GM19025 (cell line): ENCODE measurements around the gene RESF1.
"Not testable (repeated sequence)": the region's sequence is repeated elsewhere in the genome, so short reads cannot be mapped to it uniquely, and the experiment has no call there.

Experiments
- ATAC-seq: cut with Tn5 transposase; IDR thresholded peaks from one replicate; pipeline ENCODE4 v1.9.1; 2021; ENCODE audit warnings: mild to moderate bottlenecking, low read depth, moderate library complexity; ENCODE audit not compliant: unreplicated experiment

The RESF1 gene

GRCh38 chr12:31959161-31959700 is at the start of gene RESF1:
Gene RESF1, plus strand, starts transcription at chr12:31959415. Its CDS starts 21,541 bp downstream, at chr12:31980956.
- ATAC-seq, result peak; percentile 94

GRCh38 chr12:31914927-31915326 is 44.3 kb upstream of the RESF1 start:
- ATAC-seq, result no peak

- ATAC-seq, result no peak
Observed at GRCh38 chr12:31915446-31915845, 43.8 kb upstream of the RESF1 start.

DNA sequence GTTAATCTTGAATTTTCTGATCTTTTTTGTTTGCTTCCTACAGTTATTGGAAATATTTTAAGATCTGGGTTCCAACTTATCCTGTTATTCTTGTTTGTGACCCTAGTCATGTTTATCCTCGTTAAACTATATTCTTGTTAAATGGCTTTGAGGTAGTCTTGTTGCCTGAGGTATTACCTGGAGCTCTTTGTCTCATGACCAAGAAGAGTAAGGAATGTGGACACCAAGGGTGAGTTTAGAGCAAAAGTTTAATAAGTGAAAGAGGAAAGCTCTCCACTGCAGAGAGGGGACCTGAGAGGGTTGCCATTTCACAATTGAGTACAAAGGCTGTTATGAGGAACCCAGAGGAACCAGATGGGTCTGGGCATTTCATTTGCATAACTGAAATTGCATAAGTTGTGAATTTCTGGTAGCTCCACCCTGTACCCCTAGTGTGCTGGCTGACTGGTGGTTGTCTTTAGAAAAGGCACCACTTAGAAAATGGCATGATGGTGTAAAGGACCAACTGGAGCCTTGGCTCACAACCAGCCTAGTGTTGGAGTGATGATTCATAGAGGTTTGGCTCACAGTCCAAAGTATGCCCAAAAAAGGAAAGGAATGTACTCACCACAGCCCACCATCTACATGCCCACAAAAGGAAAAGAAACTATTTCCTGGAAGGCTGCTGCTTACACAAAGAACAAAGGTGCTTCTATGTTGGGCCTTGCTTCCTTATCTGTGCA is 36.7 kb upstream of the RESF1 start:
- ATAC-seq, result no peak

- ATAC-seq, result no peak
Observed at GRCh38 chr12:31923063-31923412, 36.2 kb upstream of the RESF1 start.

GRCh38 chr12:31928246-31929026 is 30.8 kb upstream of the RESF1 start:
- no peak for ATAC-seq

DNA sequence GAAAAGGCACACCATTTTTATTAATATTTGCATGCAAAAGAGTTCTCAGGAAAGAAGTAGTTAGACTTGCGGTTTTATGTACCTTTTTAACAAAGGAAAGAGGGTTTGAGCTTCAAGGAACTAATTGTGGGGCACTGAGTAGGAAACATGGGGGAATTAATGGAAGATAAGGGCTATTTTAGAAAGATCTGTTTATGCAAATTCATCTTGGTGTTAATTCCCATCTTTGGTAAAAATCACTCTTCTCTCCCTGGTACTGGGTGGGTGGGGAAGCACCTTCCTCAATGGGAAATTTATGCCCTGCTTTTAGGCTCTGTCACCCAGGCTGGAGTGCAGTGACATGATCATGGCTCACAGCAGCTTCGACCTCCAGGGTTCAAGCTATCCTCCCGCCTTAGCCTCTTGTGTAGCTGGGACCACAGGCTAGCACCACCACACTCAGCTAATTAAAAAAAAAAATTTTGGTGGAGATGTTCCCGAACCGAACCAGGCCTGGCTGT is 30.1 kb upstream of the RESF1 start:
- ATAC-seq, result no peak

DNA sequence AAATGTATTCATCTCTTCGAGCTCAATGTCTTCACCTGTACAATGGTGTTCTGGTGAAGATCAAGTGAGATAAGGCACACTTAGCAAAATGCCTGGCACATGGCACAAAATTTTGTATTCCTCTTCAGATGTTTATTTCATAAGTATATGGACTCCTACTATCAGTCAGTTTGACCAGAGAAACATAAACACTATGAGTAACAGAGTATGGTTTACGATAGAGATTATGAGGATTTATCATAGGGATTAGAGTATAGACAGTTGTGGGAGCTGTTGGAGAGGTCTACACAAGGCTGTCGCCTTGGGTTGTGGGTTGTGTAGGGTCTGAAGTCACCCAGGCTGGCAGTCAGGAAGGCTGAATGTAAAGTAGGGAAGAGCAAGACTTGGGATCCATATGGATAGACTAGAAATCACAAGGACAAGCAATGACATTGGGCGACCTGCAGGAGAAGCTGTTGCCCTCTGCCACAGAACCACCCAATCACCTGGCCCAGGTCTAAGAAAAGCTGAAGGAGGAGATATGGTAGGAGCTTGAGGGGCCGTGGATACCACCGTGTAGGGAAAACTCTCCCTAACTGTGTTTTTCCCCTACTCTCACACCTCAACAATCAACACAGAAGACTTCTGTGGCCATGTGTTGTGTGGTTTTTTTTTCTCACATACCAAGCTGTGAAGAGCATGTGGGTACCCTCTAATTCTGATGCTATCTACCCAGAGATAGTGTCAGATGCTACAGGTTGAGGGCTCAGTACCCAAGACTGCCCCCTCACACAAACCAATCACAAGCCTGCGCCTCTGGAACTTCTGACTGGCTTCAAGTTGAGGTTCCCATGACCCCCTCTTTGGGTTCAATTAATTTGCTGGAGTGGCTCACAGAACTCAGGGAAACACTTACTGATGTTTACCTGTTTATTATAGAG is 27.2 kb upstream of the RESF1 start:
- ATAC-seq, result no peak

DNA sequence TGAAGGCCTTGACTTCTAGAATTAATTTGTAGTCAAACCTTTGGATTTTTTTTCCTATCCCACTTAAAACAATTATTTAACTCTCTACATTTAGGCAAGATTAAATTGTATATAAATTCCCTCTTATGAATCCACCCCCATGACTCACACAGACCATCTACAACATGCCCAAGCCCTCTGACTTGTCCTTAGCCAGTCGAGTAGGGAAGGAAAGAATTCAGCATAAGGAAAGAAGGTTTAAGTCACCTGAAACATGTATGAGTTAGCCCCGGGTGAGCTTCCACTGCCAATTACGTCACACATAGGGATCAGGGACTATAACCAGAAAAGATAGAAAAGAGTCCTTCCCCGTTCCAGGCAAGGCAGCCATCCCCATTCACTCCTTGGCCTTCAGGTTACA is 14.9 kb upstream of the RESF1 start:
- ATAC-seq, result no peak

DNA sequence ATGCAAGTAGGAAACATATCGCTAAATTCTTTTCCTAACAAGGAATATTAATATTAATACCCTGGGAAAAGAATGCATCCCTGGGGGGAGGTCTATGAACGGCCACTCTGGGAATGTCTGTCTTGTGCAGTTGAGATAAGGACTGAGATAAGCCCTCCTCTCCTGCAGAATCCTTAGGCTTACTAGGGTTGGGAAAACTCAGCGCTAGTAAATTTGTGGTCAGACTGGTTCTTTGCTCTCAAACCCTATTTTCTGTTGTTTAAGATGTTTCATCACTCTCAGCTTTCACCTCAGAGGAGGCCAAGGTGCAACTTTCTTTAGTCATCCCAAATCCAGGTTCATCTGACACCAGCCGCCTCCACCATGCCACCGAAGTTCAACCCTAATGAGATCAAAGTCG is 11.2 kb upstream of the RESF1 start:
- no peak for ATAC-seq

DNA sequence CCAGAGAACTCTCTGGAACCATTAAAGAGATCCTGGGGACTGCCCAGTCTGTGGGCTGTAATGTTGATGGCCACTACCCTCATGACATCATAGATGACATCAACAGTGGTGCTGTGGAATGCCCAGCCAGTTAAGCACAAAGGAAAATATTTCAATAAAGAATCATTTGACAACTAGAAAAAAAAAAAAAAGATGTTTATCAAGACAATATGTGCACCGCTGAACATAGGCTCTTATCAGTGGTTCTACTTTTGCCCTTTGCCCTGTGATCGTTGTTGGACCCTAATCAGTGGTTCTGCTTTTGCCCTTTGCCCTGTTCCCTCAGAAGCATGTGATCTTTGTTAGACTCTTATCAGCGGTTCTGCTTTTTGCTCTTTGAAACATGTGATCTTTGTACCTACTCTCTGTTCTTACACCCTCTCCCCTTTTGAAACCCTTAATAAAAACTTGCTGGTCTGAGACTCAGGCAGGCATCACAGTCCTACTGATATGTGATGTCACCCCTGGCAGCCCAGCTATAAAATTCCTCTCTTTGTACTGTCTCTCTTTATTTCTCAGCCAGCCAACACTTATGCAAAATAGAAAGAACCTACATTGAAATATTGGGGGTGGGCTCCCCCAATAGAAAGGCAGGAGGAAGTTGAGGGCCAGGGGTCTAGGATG is 10.4 kb upstream of the RESF1 start:
- not testable (repeated sequence) for ATAC-seq

DNA sequence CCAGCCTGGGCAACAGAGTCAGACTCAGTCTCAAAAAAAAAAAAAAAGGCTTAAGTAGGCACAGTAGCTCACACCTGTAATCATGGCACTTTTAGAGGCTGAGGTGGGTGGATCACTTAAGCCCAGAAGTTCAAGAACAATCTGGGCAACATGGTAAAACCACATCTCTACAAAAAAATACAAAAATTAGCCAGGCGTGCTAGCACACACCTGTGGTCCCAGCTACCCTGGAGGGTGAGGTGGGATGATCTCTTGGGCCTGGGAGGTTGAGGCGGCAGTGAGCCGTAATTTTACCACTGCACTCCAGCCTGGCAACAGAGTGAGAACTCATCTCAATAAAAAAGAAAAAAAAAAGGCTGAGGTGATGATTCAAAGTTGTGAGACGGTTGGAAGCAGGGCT is 9.1 kb upstream of the RESF1 start:
- ATAC-seq, result no peak

GRCh38 chr12:31950492-31950891 is 8.7 kb upstream of the RESF1 start:
- ATAC-seq, result no peak

GRCh38 chr12:31951008-31951407 is 8.2 kb upstream of the RESF1 start:
- no peak for ATAC-seq

DNA sequence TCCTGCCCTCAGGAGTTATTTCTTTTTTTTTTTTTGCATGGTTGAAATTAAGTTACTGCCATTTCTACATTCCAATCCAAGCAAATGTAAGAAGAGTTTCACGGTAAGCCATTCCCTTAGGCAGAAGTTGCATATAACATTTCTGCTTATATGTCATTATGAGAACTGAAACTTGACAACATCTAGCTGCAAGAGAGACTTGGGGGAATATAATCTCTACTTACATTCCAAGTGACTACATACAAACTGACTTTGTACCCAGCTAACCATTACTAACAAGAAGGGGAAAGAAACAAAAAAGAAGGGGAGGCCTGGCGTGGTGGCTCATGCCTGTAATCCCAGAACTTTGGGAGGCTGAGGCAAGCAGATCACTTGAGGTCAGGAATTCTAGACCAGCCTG is 7.3 kb upstream of the RESF1 start:
- no peak for ATAC-seq

DNA sequence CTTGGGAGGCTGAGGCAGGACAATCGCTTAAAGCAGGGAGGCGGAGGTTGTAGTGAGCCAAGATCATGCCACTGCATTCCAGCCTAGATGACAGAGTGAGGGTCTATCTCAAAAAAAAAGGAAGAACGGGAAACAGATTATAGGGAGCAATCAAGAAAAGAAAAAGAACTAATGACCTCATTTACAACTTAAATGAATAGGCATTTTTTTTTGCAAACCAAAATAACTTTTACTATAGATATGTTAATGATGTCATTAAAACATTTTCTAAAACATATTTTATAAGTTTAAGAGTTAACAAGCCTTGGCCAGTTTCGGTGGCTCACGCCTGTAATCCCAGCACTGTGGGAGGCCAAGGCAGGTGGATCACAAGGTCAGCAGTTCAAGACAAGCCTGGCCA is 6.8 kb upstream of the RESF1 start:
- no peak for ATAC-seq

GRCh38 chr12:31954925-31955858 is 4.0 kb upstream of the RESF1 start:
- no peak for ATAC-seq

- no peak for ATAC-seq
Observed at GRCh38 chr12:31958569-31959160, 550 bp upstream of the RESF1 start.
